Liver (tissue), 10 donors: ENCODE data around the gene SRSF12. TPM values are rescaled to one million over a fixed set of nuclear protein-coding genes. Genes with fewer than 3 reads are reported as not detected.
A peak's percentile ranks its signal among the peaks of the same experiment; 100 is the strongest.

Experiments
- DNase-seq: peaks from one replicate; pipeline ENCODE4 v3.0.0-alpha.2; 2017; ENCODE audit warnings: low spot score
- H3K27ac ChIP-seq, 2 donors: one replicate each; pipeline ENCODE4 v1.7.0; 2013; ENCODE audit warnings: inconsistent platforms in 2 of 2, low read length in 2 of 2, control low read depth in 1 of 2, low read depth in 1 of 2, mild to moderate bottlenecking in 1 of 2
- H3K27me3 ChIP-seq, 4 donors: one replicate each; pipeline versions ENCODE4 v1.6.1 to v1.7.0; 2013; ENCODE audit warnings: low read length in 3 of 4, inconsistent platforms in 1 of 4, mild to moderate bottlenecking in 1 of 4, moderate library complexity in 1 of 4; ENCODE audit not compliant: control insufficient read depth in 4 of 4, insufficient read depth in 4 of 4
- H3K36me3 ChIP-seq, 4 donors: one replicate each; pipeline versions ENCODE4 v1.6.1 to v1.7.0; 2013; ENCODE audit warnings: low read length in 3 of 4, mild to moderate bottlenecking in 3 of 4, low read depth in 1 of 4, moderate library complexity in 1 of 4; ENCODE audit not compliant: control insufficient read depth in 4 of 4, insufficient read depth in 3 of 4
- H3K4me1 ChIP-seq, 4 donors: one replicate each; pipeline versions ENCODE4 v1.6.1 to v1.7.0; 2013; ENCODE audit warnings: low read length in 3 of 4, mild to moderate bottlenecking in 3 of 4, moderate library complexity in 1 of 4; ENCODE audit not compliant: control insufficient read depth in 4 of 4, insufficient read depth in 4 of 4
- H3K4me3 ChIP-seq, 3 donors: one replicate each; pipeline versions ENCODE4 v1.6.1 to v1.7.0; 2013; ENCODE audit warnings: low read length in 3 of 3, control low read depth in 1 of 3, low read depth in 1 of 3, mild to moderate bottlenecking in 1 of 3
- H3K9ac ChIP-seq, 2 donors: one replicate each; pipeline ENCODE4 v1.7.0; 2013; ENCODE audit warnings: low read length in 2 of 2, mild to moderate bottlenecking in 2 of 2, moderate library complexity in 2 of 2, control low read depth in 1 of 2, low read depth in 1 of 2
- H3K9me3 ChIP-seq, 4 donors: one replicate each; pipeline versions ENCODE4 v1.6.1 to v1.7.0; 2013; ENCODE audit warnings: low read length in 3 of 4; ENCODE audit not compliant: control insufficient read depth in 4 of 4
- ATF3 ChIP-seq: IDR thresholded peaks from 2 replicates; pipeline ENCODE4 v1.6.1; 2016; ENCODE audit warnings: antibody characterized with exemption
- CTCF ChIP-seq: fragments of 150-350 bp; IDR thresholded peaks from 2 replicates; pipeline ENCODE4 v1.5.1; 2017; ENCODE audit warnings: improper control_type of control experiment, low read depth, low read length; ENCODE audit not compliant: missing input control
- FOXA1 ChIP-seq: IDR thresholded peaks from 2 replicates; pipeline ENCODE4 v1.6.1; 2016; ENCODE audit warnings: antibody characterized with exemption
- FOXA2 ChIP-seq: IDR thresholded peaks from 2 replicates; pipeline ENCODE4 v1.6.1; 2016; ENCODE audit warnings: antibody characterized with exemption
- GABPA ChIP-seq, 2 donors: IDR thresholded peaks in 1 of 2; conservative IDR thresholded peaks in 1 of 2; 2 replicates each; pipeline ENCODE4 v1.6.1; 2016; ENCODE audit warnings: antibody characterized with exemption in 2 of 2, mild to moderate bottlenecking in 1 of 2, moderate library complexity in 1 of 2
- HNF4G ChIP-seq: IDR thresholded peaks from 2 replicates; pipeline ENCODE4 v1.6.1; 2016; ENCODE audit warnings: antibody characterized with exemption
- REST ChIP-seq: IDR thresholded peaks from 2 replicates; pipeline ENCODE4 v1.6.1; 2016; ENCODE audit warnings: antibody characterized with exemption, mild to moderate bottlenecking
- RXRA ChIP-seq, 2 donors: IDR thresholded peaks; 2 replicates each; pipeline ENCODE4 v1.6.1; 2017 to 2018; ENCODE audit warnings: antibody characterized with exemption in 2 of 2, mild to moderate bottlenecking in 1 of 2
- SP1 ChIP-seq: IDR thresholded peaks from 2 replicates; pipeline ENCODE4 v1.6.1; 2018; ENCODE audit warnings: antibody characterized with exemption, mild to moderate bottlenecking
- TAF1 ChIP-seq: conservative IDR thresholded peaks from 2 replicates; pipeline ENCODE4 v1.6.1; 2016; ENCODE audit warnings: antibody characterized with exemption, mild to moderate bottlenecking
- ZBTB33 ChIP-seq: IDR thresholded peaks from 2 replicates; pipeline ENCODE4 v1.6.1; 2016; ENCODE audit warnings: antibody characterized with exemption
- WGBS: extraction: QIAGEN DNeasy Blood & Tissue Kit; methylation state at CpG from one replicate; pipeline ENCODE4 v1.1.7; 2013; 5-methylcytosine and 5-hydroxymethylcytosine counted together
- polyA plus RNA-seq, 2 donors: library from polyadenylated mRNA; stranded (reverse) in 1 of 2; unstranded in 1 of 2; fragments of 200-250 nt in 1 of 2; fragments of >200 nt in 1 of 2; fragmentation: Nextera tagmentation in 1 of 2; extraction: Ambion mirVana in 1 of 2; gene quantifications; one replicate each; pipeline versions ENCODE4 v1.2.1 to v1.2.3, GENCODE V29; 2013 to 2015
- small RNA-seq: library from RNA; depleted of rRNA; stranded (forward); fragments of <200 nt; gene quantifications from one replicate; pipeline ENCODE3, GENCODE V24; 2014
- total RNA-seq, 2 donors: library from RNA; depleted of rRNA; stranded (reverse); fragments of >200 nt; gene quantifications; one replicate each; pipeline ENCODE4 v1.2.3, GENCODE V29; 2014
- donor health status: healthy.
- donor health status: healthy.
- donor health status: healthy.
- donor health status: healthy.
- donor health status: healthy.

Gene SRSF12
- total and polyA plus RNA-seq, 4 donors, result 0.17 to 1.0 (median 0.39) TPM

- Histone ChIP-seq H3K4me3 (no peak overlapping the region), H3K27ac (no peak overlapping the region), H3K9me3 (no peaks in the 10 kb centered on the region), H3K36me3 (no peaks in the 10 kb centered on the region), H3K27me3 (no peaks in the 10 kb centered on the region), H3K4me1 (peaks cover 4 to 13% (median 7%) of the 10 kb centered on the region in 4 donors), H3K9ac (no peak overlapping the region)
- 62% methylated on average over 4 of the region's 4 CpGs for WGBS
- TF ChIP-seq FOXA2 (no peak), CTCF (no peak), ZBTB33 (no peak), REST (no peak), GABPA (IDR thresholded peaks at IDR 0.05 in 1 of 2, conservative IDR thresholded peaks at IDR 0.05 in 1 of 2) (no peak), HNF4G (no peak), SP1 (no peak), FOXA1 (no peak), RXRA (IDR thresholded peaks at IDR 0.05) (no peak), TAF1 (no peak), ATF3 (no peak)
- no peak for DNase-seq
Observed at GRCh38 chr6:89047473-89047872, 70.4 kb downstream of the SRSF12 start.

Small RNA genes lying within 50 kb of the gene (small RNA-seq; reads per million reads assigned to genes)
- gene RN7SL336P, result not detected
- 0.31 reads per million, percentile 30 among the genes with 10 or more reads in this experiment for gene RNU2-61P

Other genes with a start within 250 kb of the SRSF12 start
- gene RNGTT, start 154.5 kb downstream of the SRSF12 start, total RNA-seq, result 10 to 100 TPM; 10.1 to 20.8 TPM
- 1 to 10 TPM; 4.1 to 4.2 TPM for gene RNGTT, start 154.5 kb downstream of the SRSF12 start, polyA plus RNA-seq
- gene PNRC1, start 37.3 kb downstream of the SRSF12 start, total RNA-seq, result 10 to 100 TPM; 40.9 to 71.4 TPM
- 10 to 100 TPM; 27.4 to 66.4 TPM for gene PNRC1, start 37.3 kb downstream of the SRSF12 start, polyA plus RNA-seq
- gene PM20D2, start 28.0 kb upstream of the SRSF12 start, total RNA-seq, result 10 to 100 TPM in 1 of 2 donors, 1 to 10 TPM in 1; 6.4 to 12.4 TPM
- 1 to 10 TPM; 1.7 to 2.5 TPM for gene PM20D2, start 28.0 kb upstream of the SRSF12 start, polyA plus RNA-seq
- gene GABRR1, start 99.3 kb upstream of the SRSF12 start, total RNA-seq, result not detected
- not detected for gene GABRR1, start 99.3 kb upstream of the SRSF12 start, polyA plus RNA-seq
- 1 to 10 TPM in 1 of 2 donors, under 1 TPM in 1; 0.37 to 1.7 TPM for gene GABRR2, start 197.2 kb upstream of the SRSF12 start, total RNA-seq
- under 1 TPM; 0.10 to 0.32 TPM for gene GABRR2, start 197.2 kb upstream of the SRSF12 start, polyA plus RNA-seq
- 10 to 100 TPM; 20.0 to 26.4 TPM for gene UBE2J1, start 234.7 kb upstream of the SRSF12 start, total RNA-seq
- gene UBE2J1, start 234.7 kb upstream of the SRSF12 start, polyA plus RNA-seq, result 10 to 100 TPM; 14.7 to 16.1 TPM